CD4-positive, alpha-beta T cell treated with Interleukin-4 for 1 hour (primary cell): ENCODE data around the gene NRG3.
"Not testable (repeated sequence)": the region's sequence is repeated elsewhere in the genome, so short reads cannot be mapped to it uniquely, and the experiment has no call there.

ENCODE experiments used
- DNase-seq, 2 donors: peaks; one replicate each; pipeline ENCODE4 v3.0.0-alpha.2; 2020 to 2022

The NRG3 gene

GRCh38 chr10:82943142-82943541, 1068.1 kb downstream of the NRG3 start:
- DNase-seq, result no peak

DNA sequence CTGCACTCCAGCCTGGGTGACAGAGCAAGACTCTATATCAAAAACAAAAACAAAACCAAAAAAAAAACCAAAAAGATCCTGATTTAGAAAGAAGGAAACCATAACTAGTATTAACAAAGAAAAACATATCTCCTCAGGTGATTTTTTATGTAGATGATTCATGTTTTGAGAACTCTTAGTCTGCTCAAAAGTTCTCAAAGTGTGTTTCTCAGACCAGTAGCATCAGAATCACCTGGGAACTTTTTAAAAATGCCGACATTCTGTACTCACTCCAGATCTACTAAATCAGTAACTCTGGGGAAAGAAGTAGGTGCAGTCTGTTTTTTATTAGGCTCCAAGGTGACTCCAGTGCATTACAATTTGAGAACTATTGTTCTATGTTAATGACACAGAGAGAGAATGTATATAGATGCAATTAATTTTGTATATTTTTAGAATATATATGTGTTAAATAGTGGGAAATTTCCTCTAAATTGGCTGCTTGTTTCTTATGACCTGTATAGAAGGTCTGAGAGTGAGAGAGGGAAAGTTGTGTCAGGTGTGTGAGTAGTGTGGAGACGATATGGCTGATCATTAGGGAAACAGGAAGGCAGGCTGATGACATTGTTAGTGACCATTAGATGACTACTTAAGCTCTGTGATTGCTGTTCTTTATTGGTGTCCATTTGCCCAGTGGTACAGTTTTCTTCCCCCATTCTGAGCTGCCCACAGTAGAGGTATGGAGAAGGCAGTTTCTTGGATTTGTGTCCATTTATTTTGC, 1075.0 kb downstream of the NRG3 start:
- no peak for DNase-seq

GRCh38 chr10:82953331-82953730, 1078.3 kb downstream of the NRG3 start:
- no peak for DNase-seq

DNA sequence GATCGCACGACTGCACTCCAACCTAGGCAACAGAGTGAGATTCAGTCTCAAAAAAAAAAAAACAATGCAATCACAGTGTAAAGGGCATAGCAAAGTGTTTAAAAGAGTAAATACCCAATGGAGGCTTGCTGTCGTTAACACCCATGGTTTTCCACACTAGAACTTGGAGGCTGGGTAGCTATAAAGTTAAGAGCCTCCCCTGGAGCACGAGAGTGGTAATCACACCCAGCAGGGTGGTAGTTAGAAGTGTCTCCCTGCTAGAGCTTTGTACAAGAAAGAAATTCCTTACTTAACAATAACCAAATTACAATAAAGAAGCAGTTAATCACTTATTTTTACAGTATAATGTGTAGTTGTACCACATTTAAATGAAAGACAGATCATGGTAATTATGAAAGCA, 1078.9 kb downstream of the NRG3 start:
- no peak for DNase-seq

DNA sequence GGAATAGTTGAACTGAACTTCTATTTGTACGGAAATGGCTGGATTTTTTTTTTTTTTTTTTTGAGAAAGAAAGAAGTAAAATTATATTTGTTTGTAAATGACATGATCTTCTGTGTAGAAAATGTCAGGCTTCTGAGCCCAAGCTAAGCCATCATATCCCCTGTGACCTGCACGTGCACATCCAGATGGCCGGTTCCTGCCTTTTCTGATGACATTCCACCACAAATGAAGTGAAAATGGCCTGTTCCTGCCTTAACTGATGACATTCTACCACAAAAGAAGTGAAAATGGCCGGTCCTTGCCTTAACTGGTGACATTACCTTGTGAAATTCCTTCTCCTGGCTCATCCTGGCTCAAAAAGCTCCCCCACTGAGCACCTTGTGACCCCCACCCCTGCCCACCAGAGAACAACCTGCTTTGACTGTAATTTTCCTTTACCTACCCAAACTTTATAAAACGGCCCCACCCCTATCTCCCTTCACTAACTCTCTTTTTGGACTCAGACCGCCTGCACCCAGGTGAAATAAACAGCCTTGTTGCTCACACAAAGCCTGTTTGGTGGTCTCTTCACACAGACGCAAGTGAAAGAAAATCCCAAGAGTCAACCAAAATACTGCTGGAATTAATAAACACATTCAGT, 1085.5 kb downstream of the NRG3 start:
- not testable (repeated sequence) for DNase-seq

GRCh38 chr10:82961864-82962263, 1086.9 kb downstream of the NRG3 start:
- no peak for DNase-seq

DNA sequence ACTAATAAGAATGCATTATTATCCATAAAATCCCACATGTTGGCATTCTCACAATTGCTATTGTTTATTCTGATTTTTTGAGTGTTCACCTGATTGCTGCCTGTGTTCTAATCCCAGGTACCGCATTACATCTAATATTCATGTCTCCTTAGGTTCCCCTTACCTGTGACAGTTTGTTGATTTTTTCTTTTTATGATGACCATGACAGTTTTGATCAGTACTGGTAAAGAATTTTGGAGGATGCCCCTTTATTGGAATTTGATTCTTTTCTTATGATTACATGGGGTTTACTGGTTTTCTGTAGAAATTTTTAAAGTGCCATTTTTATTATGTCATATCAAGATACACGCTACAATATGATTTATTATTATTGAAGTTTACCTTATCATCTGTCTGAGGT, 1091.1 kb downstream of the NRG3 start:
- no peak for DNase-seq

DNA sequence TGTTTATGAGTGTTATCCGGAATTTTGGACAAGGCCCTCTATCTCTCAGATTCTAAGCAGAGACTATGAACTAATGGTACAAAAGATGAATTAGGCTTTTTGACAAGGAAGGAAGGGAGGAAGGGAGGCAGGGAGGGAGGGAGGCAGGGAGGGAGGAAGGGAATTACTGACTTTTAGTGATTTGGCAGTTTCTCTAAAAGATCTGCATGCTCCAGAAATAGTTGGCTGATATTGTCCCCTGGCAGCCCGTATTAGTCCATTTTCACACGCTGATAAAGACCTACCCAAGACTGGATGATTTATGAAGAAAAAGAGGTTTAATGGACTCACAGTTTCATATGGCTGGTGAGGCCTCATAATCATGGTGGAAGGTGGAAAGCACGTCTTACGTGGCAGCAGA, 1093.5 kb downstream of the NRG3 start:
- no peak for DNase-seq

GRCh38 chr10:82969405-82969804, 1094.4 kb downstream of the NRG3 start:
- DNase-seq, result no peak

- DNase-seq, result no peak
Measured at GRCh38 chr10:82980321-82980720, 1105.3 kb downstream of the NRG3 start.

DNA sequence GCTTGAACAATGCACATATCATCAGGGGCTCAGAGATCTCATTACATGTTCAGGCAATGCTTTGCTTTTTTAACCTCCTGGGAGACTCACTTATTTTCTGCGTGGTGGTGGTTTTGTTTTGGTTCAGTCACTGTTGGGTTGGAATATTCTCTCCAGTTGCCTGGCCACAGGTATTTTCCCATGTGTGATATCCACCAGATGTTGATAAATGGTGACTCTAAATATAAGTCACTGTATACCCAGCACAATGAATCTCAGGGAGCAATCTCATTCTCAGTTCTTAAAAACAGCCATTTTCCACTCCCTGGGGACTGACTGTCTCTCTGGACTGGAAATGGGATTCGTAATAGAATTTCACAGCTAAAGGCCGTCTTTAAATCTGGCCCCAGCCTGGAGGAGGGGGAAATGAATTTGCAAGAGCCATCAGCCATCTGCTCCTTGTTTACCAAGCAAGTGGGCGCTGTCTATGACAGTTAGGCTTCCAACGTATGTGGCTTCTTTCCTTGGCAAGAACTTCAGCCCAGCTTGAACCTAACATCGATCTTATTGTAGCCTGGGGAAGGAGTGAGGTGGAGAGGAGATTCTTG, 1106.2 kb downstream of the NRG3 start:
- DNase-seq, result no peak

DNA sequence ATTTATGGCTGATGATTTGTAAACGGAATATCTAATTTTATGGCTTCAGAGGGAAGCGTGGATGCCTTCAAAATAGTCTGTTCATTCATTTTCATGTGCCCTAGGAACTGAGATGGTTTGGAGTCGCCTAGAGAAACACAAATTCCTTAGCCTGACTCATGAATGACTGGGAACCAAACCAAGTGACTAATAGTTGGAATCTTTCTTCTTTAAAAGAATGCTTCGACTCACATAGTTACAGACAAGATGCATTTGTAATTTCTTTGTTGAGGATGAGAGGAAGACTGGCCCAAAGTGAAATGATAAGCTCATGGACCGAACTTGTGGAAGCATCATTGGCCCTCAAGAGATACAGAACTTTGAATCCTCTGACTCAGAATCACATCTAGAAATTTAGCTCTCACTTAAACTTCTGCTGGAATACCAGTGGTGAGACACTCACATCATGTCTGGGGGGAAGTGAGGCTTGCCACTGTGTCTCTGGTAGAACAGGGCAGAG, 1107.2 kb downstream of the NRG3 start:
- DNase-seq, result no peak

- DNase-seq, result no peak
Measured at GRCh38 chr10:82986216-82986615, 1111.2 kb downstream of the NRG3 start.

GRCh38 chr10:83006479-83006878, 1131.5 kb downstream of the NRG3 start:
- DNase-seq, result not testable (repeated sequence)

DNA sequence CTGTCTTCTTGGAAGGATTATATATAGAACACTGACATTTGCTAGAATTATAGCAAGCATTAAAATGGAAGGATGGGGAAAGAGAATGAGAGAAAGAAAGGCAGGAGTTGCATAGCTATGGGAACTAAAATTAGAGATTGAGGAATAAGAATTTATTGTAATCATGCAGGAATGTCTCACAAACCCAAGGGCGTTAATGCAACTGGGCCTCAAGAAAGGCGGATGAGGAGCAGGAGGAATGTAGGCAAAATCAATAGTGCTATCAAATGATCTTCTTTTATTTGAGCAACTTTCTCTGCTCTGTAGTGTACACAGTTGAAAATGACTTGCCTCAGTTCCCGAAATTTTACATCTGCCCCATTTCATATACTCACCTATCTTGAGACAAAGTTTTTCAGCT, 1132.5 kb downstream of the NRG3 start:
- DNase-seq, result no peak

DNA sequence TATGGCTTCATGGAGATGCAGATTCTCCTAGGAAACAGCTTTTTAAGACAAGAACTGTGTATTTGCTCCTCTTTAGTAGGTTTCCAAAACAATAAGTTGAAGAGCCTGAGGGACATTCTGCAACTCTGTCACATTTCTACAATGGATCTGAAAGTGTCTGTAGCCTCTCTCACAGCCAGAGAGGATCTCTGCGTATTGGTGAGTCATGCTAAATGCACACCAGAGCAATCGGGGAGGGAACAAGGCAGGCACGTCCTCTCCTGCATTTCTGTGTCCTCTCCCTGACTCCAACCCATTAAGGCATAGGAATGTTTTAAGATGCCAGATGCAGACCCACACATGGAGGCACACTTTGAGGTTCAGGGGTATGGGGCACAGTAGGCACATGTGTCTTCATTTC, 1137.9 kb downstream of the NRG3 start:
- DNase-seq, result no peak

GRCh38 chr10:83017076-83017867, 1142.3 kb downstream of the NRG3 start:
- DNase-seq, result no peak

DNA sequence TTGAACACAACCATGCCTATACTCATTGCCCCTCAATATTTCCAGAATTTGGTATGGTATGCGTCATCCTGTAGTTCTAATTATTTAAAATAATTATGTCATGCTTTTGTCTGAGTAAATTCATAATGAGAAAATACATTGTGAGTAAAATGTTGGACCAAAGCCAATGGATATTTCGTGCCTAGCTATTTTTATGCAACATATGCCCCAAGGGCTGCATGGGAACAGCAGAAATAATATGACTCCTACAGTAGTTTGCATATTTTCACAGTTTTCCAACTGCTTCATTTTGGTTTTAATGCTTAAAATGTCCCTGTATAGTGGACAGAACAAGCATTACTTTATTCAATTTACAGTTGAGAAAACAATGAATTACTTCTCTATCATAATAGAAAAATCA, 1148.7 kb downstream of the NRG3 start:
- no peak for DNase-seq
